K562 (cell line): Measurements from ENCODE around the gene CSKMT. TPM values are rescaled to one million over a fixed set of nuclear protein-coding genes. Genes with fewer than 3 reads are reported as not detected.

Source experiments
- ARHGAP35 ChIP-seq: fragments of 450-650 bp; IDR thresholded peaks from 2 replicates; pipeline ENCODE4 v1.6.1; 2018; ENCODE audit not compliant: partially characterized antibody
- CBX1 ChIP-seq: sonication (generic); IDR thresholded peaks from 2 replicates; pipeline ENCODE4 v1.6.1; 2016; ENCODE audit warnings: antibody characterized with exemption, low read depth, mild to moderate bottlenecking
- CREB1 ChIP-seq, 2 experiments: sonication (generic) in 1 of 2; formaldehyde crosslinking in 1 of 2; IDR thresholded peaks; 2 replicates each; pipeline versions ENCODE4 v1.6.1 to v1.8.0; 2012 to 2022; ENCODE audit warnings: inconsistent platforms in 1 of 2, mild to moderate bottlenecking in 1 of 2, missing genetic modification reagents in 1 of 2, moderate library complexity in 1 of 2
- CREB3 ChIP-seq: fragments of 450-650 bp; conservative IDR thresholded peaks from 2 replicates; pipeline ENCODE4 v1.6.1; 2016; ENCODE audit warnings: missing genetic modification characterization, low read depth, mild to moderate bottlenecking, missing compliant biosample characterization, moderate library complexity
- CTCF ChIP-seq, 3 experiments: IDR thresholded peaks in 2 of 3; conservative IDR thresholded peaks in 1 of 3; 2 replicates each; pipeline ENCODE4 v1.5.1; 2011 to 2012; ENCODE audit warnings: low read length in 3 of 3, mild to moderate bottlenecking in 3 of 3, control low read depth in 2 of 3, improper control_type of control experiment in 1 of 3, inconsistent platforms in 1 of 3, low read depth in 1 of 3, mixed read lengths in 1 of 3, moderate library complexity in 1 of 3; ENCODE audit not compliant: insufficient read depth in 2 of 3
- KLF1 ChIP-seq: fragments of 450-650 bp; IDR thresholded peaks from 2 replicates; pipeline ENCODE4 v1.6.1; 2016; ENCODE audit warnings: missing genetic modification characterization, missing compliant biosample characterization
- MCM2 ChIP-seq: fragments of 450-650 bp; IDR thresholded peaks from 2 replicates; pipeline ENCODE4 v1.6.1; 2017; ENCODE audit warnings: low read depth, mild to moderate bottlenecking
- POLR2AphosphoS2 ChIP-seq: IDR thresholded peaks from 2 replicates; pipeline ENCODE4 v1.6.1; 2012; ENCODE audit warnings: low read length, improper control_type of control experiment
- POLR2AphosphoS5 ChIP-seq: IDR thresholded peaks from 2 replicates; pipeline ENCODE4 v1.6.1; 2011; ENCODE audit warnings: mild to moderate bottlenecking, low read depth, low read length, moderate library complexity; ENCODE audit not compliant: control insufficient read depth, insufficient read depth
- RFX1 ChIP-seq: fragments of 450-650 bp; IDR thresholded peaks from 2 replicates; pipeline ENCODE4 v1.6.1; 2016; ENCODE audit warnings: mild to moderate bottlenecking, moderate library complexity
- SETDB1 ChIP-seq: IDR thresholded peaks from one replicate; pipeline ENCODE4 v1.6.1; 2012; ENCODE audit warnings: low read length, control low read depth, inconsistent platforms
- SIX5 ChIP-seq, 2 experiments: IDR thresholded peaks; 2 replicates each; pipeline ENCODE4 v1.6.1; 2011; ENCODE audit warnings: low read length in 2 of 2, borderline replicate concordance in 1 of 2, low read depth in 1 of 2, mild to moderate bottlenecking in 1 of 2, moderate library complexity in 1 of 2; ENCODE audit not compliant: insufficient read depth in 1 of 2
- SMAD2 ChIP-seq: fragments of 150-350 bp; IDR thresholded peaks from 2 replicates; pipeline ENCODE4 v1.6.1; 2014; ENCODE audit warnings: low read depth, mild to moderate bottlenecking, low read length
- SNAPC5 ChIP-seq: fragments of 250-450 bp; sonication (Bioruptor Pico); IDR thresholded peaks from 2 replicates; pipeline ENCODE4 v1.8.0; 2021; ENCODE audit warnings: moderate library complexity, mild to moderate bottlenecking, inconsistent platforms
- STAG1 ChIP-seq: sonication (generic); formaldehyde crosslinking; IDR thresholded peaks from 2 replicates; pipeline ENCODE4 v1.5.0; 2020; ENCODE audit warnings: missing genetic modification reagents, borderline replicate concordance
- TBP ChIP-seq: optimal IDR thresholded peaks from 2 replicates; pipeline ENCODE3; 2011; ENCODE audit warnings: low read depth, low read length, improper control_type of control experiment
- TCF7 ChIP-seq: sonication (generic); IDR thresholded peaks from 2 replicates; pipeline ENCODE4 v1.6.1; 2016; ENCODE audit warnings: antibody characterized with exemption, borderline replicate concordance
- XRCC5 ChIP-seq: fragments of 200-400 bp; formaldehyde crosslinking; IDR thresholded peaks from 2 replicates; pipeline ENCODE4 v1.6.1; 2017; ENCODE audit warnings: low read depth, mild to moderate bottlenecking, low read length
- ZBTB1 ChIP-seq: sonication (generic); formaldehyde crosslinking; IDR thresholded peaks from 2 replicates; pipeline ENCODE4 v1.8.1; 2023; ENCODE audit warnings: missing genetic modification reagents, low read depth, mild to moderate bottlenecking, borderline replicate concordance
- ZBTB5 ChIP-seq: fragments of 450-650 bp; IDR thresholded peaks from 2 replicates; pipeline ENCODE4 v1.6.1; 2017; ENCODE audit warnings: antibody characterized with exemption
- ZFX ChIP-seq: sonication (generic); formaldehyde crosslinking; IDR thresholded peaks from 2 replicates; pipeline ENCODE4 v1.8.0; 2022; ENCODE audit warnings: mild to moderate bottlenecking, missing genetic modification reagents, moderate library complexity
- ZKSCAN1 ChIP-seq: fragments of 150-350 bp; IDR thresholded peaks from 2 replicates; pipeline ENCODE4 v1.6.1; 2016; ENCODE audit warnings: low read depth, low read length
- ZNF217 ChIP-seq: sonication (generic); formaldehyde crosslinking; IDR thresholded peaks from 2 replicates; pipeline ENCODE4 v1.8.0; 2022; ENCODE audit warnings: mild to moderate bottlenecking, missing genetic modification reagents
- ZNF282 ChIP-seq: sonication (generic); formaldehyde crosslinking; IDR thresholded peaks from 2 replicates; pipeline ENCODE4 v1.8.1; 2023; ENCODE audit warnings: missing genetic modification reagents
- polyA plus RNA-seq, 8 experiments: library from polyadenylated mRNA; depleted of rRNA in 4 of 8; stranded (reverse) in 5 of 8; unstranded in 3 of 8; fragments of >200 nt; fragmentation: Nextera tagmentation in 2 of 8; fragmentation: Illumina TruSeq in 1 of 8; extraction: Ambion mirVana in 2 of 8; extraction: Trizol in 1 of 8; gene quantifications; 2 replicates each; pipeline versions ENCODE4 v1.2.1 to v1.2.3, GENCODE V29; 2011 to 2014; ENCODE audit warnings: inconsistent platforms in 1 of 8, missing spikeins in 1 of 8
- total RNA-seq, 7 experiments: library from RNA; depleted of rRNA in 6 of 7; stranded (reverse); fragments of >200 nt in 6 of 7; fragmentation: Illumina TruSeq in 2 of 7; extraction: Trizol in 2 of 7; gene quantifications; 2 replicates each; pipeline versions ENCODE4 v1.2.1 to v1.2.3, GENCODE V29; 2011 to 2021; ENCODE audit warnings: low replicate concordance in 1 of 7

CSKMT gene
- total and polyA plus RNA-seq, 9 of the 15 experiments (the other 6 are each of a cell fraction or from before 2014, with no cell fraction given): 10.3 to 108 (median 27.2) TPM

- TF ChIP-seq XRCC5 (no peak), SNAPC5 (CRISPR knock-in tag) (no peak), TCF7 (peak; percentile 45; the same call in 1 of the 2 replicates), STAG1 (CRISPR knock-in tag) (no peak), SMAD2 (no peak), ZFX (CRISPR knock-in tag) (peak; percentile 81), MCM2 (no peak), ZNF282 (CRISPR knock-in tag) (no peak), SIX5 (IDR thresholded peaks at IDR 0.05; ENCODE audit: borderline replicate concordance in 1 of 2, insufficient read depth in 1 of 2, low read depth in 1 of 2, low read length in 2 of 2) (no peak), KLF1 (no peak), CTCF (IDR thresholded peaks at IDR 0.05 in 2 of 3, conservative IDR thresholded peaks at IDR 0.05 in 1 of 3; ENCODE audit: insufficient read depth in 2 of 3, low read depth in 1 of 3, low read length in 3 of 3) (no peak), CREB3 (tag) (no peak), CBX1 (peak; percentile 97), ZKSCAN1 (no peak), POLR2AphosphoS2 (peak; percentile 100), ZBTB5 (no peak), POLR2AphosphoS5 (peak; percentile 100), CREB1 (IDR thresholded peaks at IDR 0.05) (peak; percentile 32; the same call in 1 of the 2 replicates), CREB1 (CRISPR knock-in tag; IDR thresholded peaks at IDR 0.05) (0 out of 2 replicates have a peak, but pooled peaks have one; percentile 21), ZBTB1 (CRISPR knock-in tag) (no peak), TBP (no peak), RFX1 (no peak), SETDB1 (no peak), ZNF217 (CRISPR knock-in tag) (no peak), ARHGAP35 (no peak)
Measured at GRCh38 chr11:62665075-62665598, at the start of gene CSKMT, which contains the start of gene C11orf98 (continued).
